Activated naive CD8-positive, alpha-beta T cell treated with anti-CD3 and anti-CD28 coated beads, Interleukin-2, amount 50 U/mL, for 16 hours (primary cell): ENCODE results near the gene TMEM214.

ENCODE experiments used
- DNase-seq: peaks from one replicate; pipeline ENCODE4 v3.0.0-alpha.2; 2020; ENCODE audit warnings: low read depth, low spot score

Gene TMEM214

GRCh38 chr2:27039871-27040270, 7.1 kb downstream of the TMEM214 start:
- no peak for DNase-seq

- no peak for DNase-seq
Measured at GRCh38 chr2:27040282-27040681, 7.5 kb downstream of the TMEM214 start.

GRCh38 chr2:27041752-27042151, 9.0 kb downstream of the TMEM214 start:
- DNase-seq = no peak

DNA sequence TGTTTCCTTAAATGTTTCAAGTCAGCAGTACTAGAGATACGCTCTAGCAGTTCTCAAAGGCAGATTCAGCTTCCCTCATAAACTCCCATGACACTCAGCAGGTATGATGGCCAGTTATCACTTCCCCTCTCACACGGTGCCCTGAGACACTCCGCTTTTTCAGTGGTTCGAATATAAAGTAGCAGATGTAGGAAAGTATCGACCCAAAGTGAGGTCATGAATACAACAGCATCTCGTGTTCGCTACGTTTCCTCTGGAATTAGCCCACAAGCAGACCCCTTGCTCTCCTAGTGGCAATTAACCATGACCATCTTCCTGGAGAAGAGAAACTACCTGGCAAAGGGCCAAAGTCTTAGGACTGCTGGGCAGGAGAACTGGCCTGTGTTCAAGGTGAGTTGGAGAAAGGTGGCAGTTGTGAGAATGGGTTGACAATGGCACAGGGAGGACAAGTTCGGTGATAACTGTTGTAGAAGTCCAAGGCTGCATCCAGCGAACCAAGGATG, 9.4 kb downstream of the TMEM214 start:
- DNase-seq = no peak

DNA sequence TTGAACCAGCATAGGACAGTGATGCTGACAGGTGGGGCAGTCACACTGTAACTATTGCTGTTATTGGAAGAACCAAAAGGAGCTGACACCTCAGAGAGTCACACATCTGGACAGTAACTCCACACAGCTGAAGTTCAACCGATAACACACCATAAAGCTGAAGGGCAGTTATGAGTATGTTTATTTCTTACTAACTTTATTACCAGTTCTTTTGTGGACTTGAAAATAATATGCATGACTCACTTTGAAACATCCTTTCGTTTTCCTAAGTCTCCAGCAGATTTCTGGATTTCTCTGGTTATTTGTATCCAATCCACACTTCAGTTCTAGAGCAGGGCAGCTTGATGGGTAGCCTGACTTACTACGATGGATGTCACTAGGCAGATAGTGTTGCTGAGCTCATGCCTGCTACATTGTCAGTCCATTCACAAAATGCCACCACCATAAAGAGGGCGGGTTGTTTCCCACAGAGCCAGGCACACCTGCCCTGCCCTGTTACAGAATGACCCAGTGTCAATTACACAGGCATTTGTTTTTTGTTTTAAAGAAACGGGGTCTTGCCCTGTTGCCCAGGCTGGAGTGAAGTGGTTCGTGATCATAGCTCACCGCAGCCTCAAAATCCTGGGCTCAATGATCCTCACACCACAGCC, 10.3 kb downstream of the TMEM214 start:
- no peak for DNase-seq

DNA sequence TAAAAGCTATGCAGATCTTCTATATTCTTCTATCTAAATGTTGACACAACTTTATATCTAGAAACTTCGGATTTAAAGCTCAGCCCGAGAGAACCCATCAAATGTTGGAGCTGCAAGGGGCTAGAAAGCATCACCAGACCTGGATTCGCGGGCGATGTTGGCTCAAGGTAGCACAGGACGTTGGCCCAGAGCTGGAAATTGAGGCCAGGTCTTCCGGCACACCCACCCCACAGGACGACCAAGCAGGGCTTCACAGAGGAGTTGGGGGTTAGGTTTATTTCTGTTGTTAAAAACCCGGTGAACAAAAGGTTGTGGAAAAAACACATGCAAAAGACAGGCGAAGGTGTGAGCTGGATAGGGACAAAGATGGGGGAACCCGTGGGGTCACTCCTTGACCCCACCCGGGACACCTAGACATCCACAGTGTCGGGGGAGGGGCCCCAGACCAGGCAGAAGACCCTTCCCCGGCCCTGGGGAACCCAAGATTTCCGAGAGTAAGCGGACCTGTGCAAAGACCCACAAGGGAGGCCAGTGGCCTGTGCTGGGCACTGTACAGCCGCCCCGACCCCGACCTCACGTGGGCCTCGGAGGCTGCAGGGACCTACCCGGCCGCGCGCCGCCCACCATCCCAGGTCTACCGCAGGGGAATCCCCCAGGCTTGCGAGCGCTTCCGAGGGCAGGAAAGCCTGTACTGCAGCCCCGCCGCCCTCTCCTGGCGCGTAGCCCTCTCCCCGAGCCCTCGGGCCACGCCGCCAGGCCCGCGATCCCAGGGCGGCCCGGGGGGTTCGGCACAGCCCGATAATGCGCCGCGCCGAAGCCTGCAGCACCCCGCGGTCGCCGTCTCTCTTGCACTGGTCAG, 16.9 kb downstream of the TMEM214 start:
- DNase-seq = peak; percentile 31

- DNase-seq = peak; percentile 75
Measured at GRCh38 chr2:27050281-27050995, 17.7 kb downstream of the TMEM214 start.

DNA sequence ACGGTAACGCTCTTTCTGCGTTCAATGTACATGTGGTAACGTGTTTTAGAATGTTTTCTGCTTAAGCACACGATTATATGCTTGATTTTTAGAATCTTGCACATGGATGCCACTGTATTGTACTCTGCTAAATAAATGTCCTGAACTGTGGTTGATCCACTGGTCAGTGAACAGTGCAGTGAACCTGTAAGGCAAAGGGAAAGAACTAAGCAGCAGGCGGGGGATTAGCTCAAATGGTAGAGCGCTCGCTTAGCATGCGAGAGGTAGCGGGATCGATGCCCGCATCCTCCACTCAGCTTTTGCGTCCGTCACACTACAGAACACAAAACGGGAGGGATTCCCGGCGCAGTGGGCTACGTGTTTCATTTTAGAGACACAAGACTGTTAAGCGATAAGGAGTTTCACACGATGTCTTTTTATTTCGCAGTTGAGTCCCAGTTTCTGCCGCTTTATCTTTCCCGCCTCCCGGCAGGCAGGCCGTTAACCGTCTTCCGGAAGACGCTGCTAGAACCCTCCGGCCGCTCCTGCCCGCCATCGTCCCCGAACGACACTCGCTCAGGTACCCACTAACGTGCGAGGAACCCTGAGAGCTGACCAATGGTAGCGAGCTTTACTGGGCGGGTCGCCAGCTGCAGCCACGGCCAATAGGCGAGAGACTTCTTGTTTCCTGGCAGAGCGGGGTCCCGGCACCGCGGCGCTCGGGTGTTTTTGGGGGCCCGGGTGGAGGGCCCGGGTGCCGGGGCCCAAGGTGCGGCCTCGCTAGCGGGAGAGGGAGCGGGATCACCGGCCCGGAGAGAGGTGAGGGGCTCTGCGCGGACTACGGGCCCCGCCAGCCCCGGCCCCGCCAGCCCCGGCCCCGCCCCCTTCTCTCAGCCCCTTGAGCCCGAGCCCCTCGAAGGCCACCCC, 18.5 kb downstream of the TMEM214 start, which contains the start of gene AGBL5:
AGBL5 (plus strand) TSS at position 673 of the 906 bp plus-strand sequence. CDS start 1,291 bp downstream, outside the sequence.
- DNase-seq = peak; percentile 82

DNA sequence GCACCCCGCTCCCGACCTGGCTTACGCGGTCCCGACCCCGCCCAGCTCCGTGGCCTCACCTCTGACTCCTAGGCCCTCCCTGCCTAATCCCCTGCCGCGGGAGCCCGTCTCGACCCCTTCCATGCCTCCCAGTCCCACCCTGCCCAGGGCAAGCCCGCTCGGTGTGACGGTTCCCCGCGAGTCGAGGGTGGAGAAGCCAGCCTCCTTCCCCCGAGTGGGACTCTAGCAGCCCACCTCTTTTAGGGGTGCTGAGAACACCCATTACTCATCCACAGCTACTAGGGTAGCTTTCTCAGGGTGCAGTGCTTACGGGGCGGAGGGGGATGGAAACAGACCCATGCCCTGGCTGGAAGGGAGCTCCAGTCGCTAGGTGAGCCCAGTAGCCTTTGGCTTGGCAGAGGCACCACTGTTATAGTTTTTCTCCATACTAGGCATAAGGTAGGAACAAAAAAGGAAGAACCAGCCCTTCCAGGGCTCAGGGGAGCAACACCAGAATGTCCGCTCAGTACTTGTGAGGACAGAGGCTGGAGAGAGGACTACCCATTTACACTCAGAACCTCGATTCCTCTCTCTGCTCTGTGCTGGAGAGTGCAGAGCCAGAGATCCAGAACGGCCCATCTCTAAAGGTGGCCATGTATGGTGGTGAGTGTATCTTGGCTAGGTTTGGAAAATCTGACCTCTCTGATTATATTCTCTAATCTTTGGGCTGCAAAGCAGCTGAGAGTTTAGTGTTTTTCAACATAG, 19.3 kb downstream of the TMEM214 start:
- no peak for DNase-seq

DNA sequence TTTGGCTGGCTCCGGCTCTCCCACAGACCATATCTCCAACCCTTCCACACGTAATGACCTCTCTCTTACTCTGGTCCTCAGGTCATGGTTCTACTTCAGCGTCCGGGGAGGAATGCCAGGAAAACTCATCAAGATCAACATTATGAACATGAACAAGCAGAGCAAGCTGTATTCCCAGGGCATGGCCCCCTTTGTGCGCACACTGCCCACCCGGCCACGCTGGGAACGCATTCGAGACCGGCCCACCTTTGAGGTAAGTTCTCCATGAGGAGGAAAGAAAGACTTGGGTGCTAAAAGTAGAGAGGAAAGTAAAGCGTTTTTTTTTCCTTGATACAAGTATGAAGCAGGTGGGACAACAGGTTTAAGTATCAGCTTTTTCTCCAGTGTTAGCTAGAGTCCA, 20.6 kb downstream of the TMEM214 start:
- DNase-seq = no peak

DNA sequence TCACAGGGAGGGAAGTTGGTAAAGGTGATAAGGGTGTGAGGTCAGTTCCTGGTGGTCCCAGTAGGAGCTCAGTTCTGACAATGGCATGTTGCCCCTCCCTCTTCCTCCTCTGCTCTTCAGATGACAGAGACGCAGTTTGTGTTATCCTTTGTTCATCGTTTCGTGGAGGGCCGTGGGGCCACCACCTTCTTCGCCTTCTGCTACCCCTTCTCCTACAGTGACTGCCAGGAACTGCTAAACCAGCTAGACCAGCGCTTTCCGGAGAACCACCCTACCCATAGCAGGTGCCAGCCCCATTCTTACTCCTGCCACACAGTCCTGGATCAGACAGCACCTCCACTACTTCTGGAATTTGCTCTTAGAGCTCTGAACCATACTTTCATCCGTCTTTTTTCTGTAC, 21.0 kb downstream of the TMEM214 start:
- no peak for DNase-seq

- DNase-seq = no peak
Measured at GRCh38 chr2:27054721-27055120, 22.0 kb downstream of the TMEM214 start.

DNA sequence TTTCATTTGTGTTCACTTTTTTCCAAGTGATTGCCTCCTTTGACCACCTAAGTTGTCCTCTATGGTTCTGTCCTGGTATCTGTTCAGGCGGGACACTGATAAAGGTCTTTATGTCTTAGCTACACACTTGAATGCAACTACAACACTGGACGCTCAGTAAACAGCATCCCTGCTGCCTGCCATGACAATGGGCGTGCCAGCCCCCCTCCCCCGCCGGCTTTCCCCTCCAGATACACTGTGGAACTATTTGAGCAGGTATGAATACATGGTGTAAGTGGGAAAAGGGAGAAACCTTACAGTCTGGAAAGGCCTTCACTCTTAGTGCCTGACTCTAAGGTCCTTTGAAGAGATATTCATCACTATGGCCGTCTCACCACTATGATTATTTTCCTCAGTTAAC, 24.4 kb downstream of the TMEM214 start:
- no peak for DNase-seq

GRCh38 chr2:27058210-27058609, 25.4 kb downstream of the TMEM214 start:
- DNase-seq = no peak

DNA sequence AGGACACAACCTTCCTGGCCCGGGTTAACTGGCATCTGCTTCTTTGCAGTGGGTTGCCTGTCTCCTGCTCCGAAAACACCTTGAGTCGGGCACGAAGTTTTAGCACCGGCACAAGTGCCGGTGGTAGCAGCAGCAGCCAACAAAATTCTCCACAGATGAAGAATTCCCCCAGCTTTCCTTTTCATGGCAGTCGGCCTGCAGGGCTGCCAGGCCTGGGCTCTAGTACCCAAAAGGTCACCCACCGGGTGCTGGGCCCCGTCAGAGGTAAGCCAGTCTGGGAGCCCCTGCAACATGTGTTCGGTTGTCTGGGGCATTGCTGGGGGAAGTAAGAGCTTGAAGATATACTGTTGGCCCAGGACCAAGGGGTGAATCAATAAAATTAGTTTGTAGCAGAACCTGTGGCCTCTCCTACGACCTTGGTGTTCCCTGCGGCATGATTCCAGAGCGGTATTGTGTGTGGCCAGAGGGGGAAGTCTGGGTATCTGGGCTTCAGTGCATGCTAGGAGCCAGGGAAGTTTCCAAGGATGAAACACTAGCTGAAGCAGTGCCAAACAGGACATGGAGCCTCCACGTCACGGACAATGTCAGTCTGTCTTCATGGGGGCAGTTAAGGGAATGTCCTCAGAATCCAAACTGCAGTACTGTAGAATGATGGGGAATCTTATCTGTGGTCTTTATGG, 26.5 kb downstream of the TMEM214 start:
- DNase-seq = no peak

DNA sequence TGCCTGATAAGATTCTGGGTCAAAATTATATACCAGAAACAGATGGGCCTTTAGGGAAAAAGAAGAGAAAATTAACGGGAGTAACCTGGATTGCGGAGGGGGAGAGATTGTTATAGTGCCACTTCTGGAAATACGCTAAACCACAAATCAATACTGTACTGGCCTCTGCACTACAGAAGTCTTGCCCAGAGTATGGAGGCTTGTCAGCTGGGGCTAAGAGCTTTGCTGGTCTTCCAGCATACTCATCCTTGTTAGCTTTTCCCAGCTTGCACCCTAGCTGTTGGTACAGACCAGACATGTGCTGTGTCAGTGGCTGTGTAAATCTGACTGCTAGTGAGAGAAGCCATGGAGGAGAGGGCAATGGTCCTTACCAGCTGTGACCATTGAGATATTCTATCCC, 27.6 kb downstream of the TMEM214 start:
- DNase-seq = no peak

DNA sequence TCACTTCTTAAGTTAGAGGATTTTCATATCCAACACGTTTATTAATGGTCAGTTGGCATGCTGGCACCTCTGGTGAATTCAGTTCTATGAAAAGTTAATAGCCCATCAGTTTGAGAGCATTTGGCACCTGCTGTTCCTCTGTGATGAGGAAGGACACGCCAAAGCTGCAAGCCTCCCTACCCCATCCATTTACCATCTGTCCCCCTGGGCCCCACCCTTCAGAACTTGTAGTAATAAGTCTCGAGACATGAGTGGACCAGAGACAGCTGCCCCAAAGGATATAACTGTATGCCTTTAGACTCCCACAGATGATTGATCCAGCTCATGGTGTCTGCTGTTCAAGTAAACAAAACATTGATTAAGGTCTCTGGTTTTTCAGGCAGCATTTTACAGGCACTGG, 32.4 kb downstream of the TMEM214 start:
- no peak for DNase-seq

GRCh38 chr2:27067385-27067784, 34.6 kb downstream of the TMEM214 start:
- no peak for DNase-seq

GRCh38 chr2:27069436-27069835, 36.7 kb downstream of the TMEM214 start:
- DNase-seq = no peak
